Muscle of leg (tissue), 11 donors: ENCODE results near the gene KRT20. TPM values are rescaled to one million over a fixed set of nuclear protein-coding genes. Genes with fewer than 3 reads are reported as not detected.
A peak's percentile ranks its signal among the peaks of the same experiment; 100 is the strongest.

Source experiments
- DNase-seq: peaks from one replicate; pipeline ENCODE4 v3.0.0; 2013
- H3K27ac ChIP-seq: one replicate; pipeline ENCODE4 v1.5.1; 2013; ENCODE audit warnings: mild to moderate bottlenecking, low read length, control low read depth
- H3K27me3 ChIP-seq: one replicate; pipeline ENCODE4 v1.6.1; 2013; ENCODE audit warnings: low read length; ENCODE audit not compliant: control insufficient read depth, insufficient read depth
- H3K36me3 ChIP-seq: one replicate; pipeline ENCODE4 v1.6.1; 2013; ENCODE audit warnings: low read length; ENCODE audit not compliant: control insufficient read depth, insufficient read depth
- H3K4me1 ChIP-seq: one replicate; pipeline ENCODE4 v1.6.1; 2013; ENCODE audit warnings: low read length; ENCODE audit not compliant: control insufficient read depth, insufficient read depth
- H3K4me3 ChIP-seq: one replicate; pipeline ENCODE4 v1.5.1; 2013; ENCODE audit warnings: low read length, control low read depth
- H3K9me3 ChIP-seq: replicated peaks from 2 replicates; pipeline ENCODE4 v1.6.1; 2013; ENCODE audit warnings: low read depth, low read length; ENCODE audit not compliant: control insufficient read depth
- WGBS: methylation state at CpG from one replicate; pipeline ENCODE4 v1.1.5; 2013; ENCODE audit warnings: missing lambda C conversion rate; ENCODE audit not compliant: insufficient coverage; 5-methylcytosine and 5-hydroxymethylcytosine counted together
- polyA plus RNA-seq, 8 donors: library from polyadenylated mRNA; unstranded; fragments of 120-200 nt; gene quantifications; one replicate each; pipeline versions ENCODE4 v1.2.1 to v1.2.3, GENCODE V29; 2013; ENCODE audit warnings: inconsistent platforms in 1 of 8, low replicate concordance in 1 of 8; ENCODE audit not compliant: insufficient read length in 8 of 8, insufficient read depth in 1 of 8
- total RNA-seq: library from RNA; stranded (reverse); fragments of 120-200 nt; gene quantifications from one replicate; pipeline ENCODE4 v1.2.4, GENCODE V29; 2013

The KRT20 gene
- total and polyA plus RNA-seq, 9 donors = 0.13 to 0.59 (median 0.35) TPM; not detected in 5

DNA sequence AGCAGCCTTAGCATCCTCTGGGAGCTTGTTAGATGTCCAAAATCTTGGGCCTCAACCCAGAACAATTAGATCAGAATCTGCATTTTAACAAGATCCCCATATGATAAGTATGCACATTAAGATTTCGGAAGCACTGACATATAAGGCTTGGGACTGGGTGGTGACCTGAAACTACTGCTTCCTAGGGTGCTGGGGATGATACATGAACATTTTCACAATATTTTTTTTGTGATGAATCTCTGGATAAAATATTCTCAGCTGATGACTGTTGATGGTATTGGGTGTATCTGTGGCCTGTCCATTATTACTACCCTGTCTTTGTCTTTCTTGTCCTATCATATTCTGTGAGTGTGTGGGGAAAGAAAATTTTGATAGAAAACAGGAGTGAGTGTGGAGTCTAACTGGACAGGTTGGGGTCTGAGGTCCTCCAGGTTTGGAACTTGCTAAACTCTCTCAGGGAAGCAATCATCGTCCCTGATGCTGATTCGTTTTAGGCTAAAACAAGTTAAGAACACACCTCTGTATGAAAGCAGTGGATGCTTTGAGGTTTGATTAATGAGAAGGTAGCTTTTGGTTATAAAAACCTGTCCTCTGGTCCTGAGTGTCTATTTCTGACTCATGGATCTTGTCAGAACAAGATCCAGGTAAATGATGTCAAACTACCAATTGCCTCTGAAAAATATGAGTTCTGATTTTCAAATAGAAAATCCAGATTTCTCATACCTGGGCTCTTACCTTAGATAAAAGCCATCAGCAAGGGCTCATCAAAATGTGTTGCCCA, 29.2 kb upstream of the KRT20 start:
- Histone ChIP-seq H3K27ac (no peak overlapping the region), H3K4me1 (peaks cover 8% of the 10 kb centered on the region), H3K36me3 (no peaks in the 10 kb centered on the region), H3K27me3 (peaks cover 2% of the 10 kb centered on the region), H3K9me3 (no peaks in the 10 kb centered on the region), H3K4me3 (no peak overlapping the region)
- WGBS = 90% methylated on average over 2 of the region's 3 CpGs
- no peak for DNase-seq

GRCh38 chr17:40912486-40913210, 27.6 kb upstream of the KRT20 start:
- H3K4me1 ChIP-seq = peaks cover 8% of the 10 kb centered on the region
- WGBS = 90% methylated on average over 10 of the region's 13 CpGs

GRCh38 chr17:40910441-40910841, 25.4 kb upstream of the KRT20 start:
- DNase-seq = peak; percentile 74
- H3K27ac ChIP-seq = no peak overlapping the region
- WGBS = 71% methylated on average over 1 of the region's 3 CpGs

More at GRCh38 chr17:40912486-40913210, 27.6 kb upstream of the KRT20 start:
- no peak overlapping the region for H3K4me3 ChIP-seq
- no peaks in the 10 kb centered on the region for H3K9me3 ChIP-seq
- no peak for DNase-seq
- peaks cover 2% of the 10 kb centered on the region for H3K27me3 ChIP-seq
- no peaks in the 10 kb centered on the region for H3K36me3 ChIP-seq
- H3K27ac ChIP-seq = no peak overlapping the region

DNA sequence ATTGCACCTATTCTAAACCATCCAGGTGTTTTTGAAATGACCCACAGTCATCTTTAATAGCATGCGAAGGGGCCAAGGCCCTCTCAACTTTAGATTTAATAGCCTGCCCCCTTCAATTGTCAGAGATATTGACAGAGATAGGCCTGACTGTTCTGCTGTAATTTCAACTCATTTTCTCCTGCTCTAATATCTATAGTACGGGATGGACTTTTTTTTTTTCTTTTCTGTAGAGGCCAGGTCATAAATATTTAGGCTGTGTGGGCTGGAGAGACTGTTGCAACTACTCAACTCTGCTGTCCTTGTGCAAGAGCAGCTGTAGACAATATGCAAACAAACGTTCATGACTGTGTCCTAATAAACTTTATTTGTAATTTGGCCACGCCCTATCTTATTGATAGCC, 24.7 kb upstream of the KRT20 start:
- Histone ChIP-seq H3K27ac (no peak overlapping the region), H3K27me3 (no peaks in the 10 kb centered on the region), H3K9me3 (no peaks in the 10 kb centered on the region), H3K4me1 (peaks cover 8% of the 10 kb centered on the region), H3K36me3 (no peaks in the 10 kb centered on the region), H3K4me3 (no peak overlapping the region)
- peak; percentile 11 for DNase-seq
- no CpG with 5 or more reads among the region's 4 CpGs for WGBS

More at GRCh38 chr17:40910441-40910841, 25.4 kb upstream of the KRT20 start:
- no peaks in the 10 kb centered on the region for H3K27me3 ChIP-seq
- no peaks in the 10 kb centered on the region for H3K36me3 ChIP-seq
- H3K4me1 ChIP-seq = peaks cover 8% of the 10 kb centered on the region
- no peak overlapping the region for H3K4me3 ChIP-seq
- H3K9me3 ChIP-seq = no peaks in the 10 kb centered on the region

- Histone ChIP-seq H3K36me3 (no peaks in the 10 kb centered on the region), H3K4me3 (no peak overlapping the region), H3K4me1 (peaks cover 8% of the 10 kb centered on the region), H3K27ac (no peak overlapping the region), H3K27me3 (no peaks in the 10 kb centered on the region), H3K9me3 (no peaks in the 10 kb centered on the region)
- DNase-seq = peak; percentile 91
- WGBS = no CpG with 5 or more reads among the region's 5 CpGs
Observed at GRCh38 chr17:40909351-40909750, 24.3 kb upstream of the KRT20 start.

- no peaks in the 10 kb centered on the region for H3K36me3 ChIP-seq
- H3K27ac ChIP-seq = no peak overlapping the region
- H3K4me3 ChIP-seq = no peak overlapping the region
- DNase-seq = no peak
- WGBS = 96% methylated on average over 3 of the region's 4 CpGs
- H3K27me3 ChIP-seq = peaks cover 3% of the 10 kb centered on the region
- H3K9me3 ChIP-seq = no peaks in the 10 kb centered on the region
- H3K4me1 ChIP-seq = peaks cover 8% of the 10 kb centered on the region
Observed at GRCh38 chr17:40906613-40907012, 21.6 kb upstream of the KRT20 start.

- Histone ChIP-seq H3K27ac (no peak overlapping the region), H3K27me3 (peaks cover 3% of the 10 kb centered on the region), H3K4me3 (no peak overlapping the region), H3K4me1 (peaks cover 2% of the 10 kb centered on the region), H3K36me3 (no peaks in the 10 kb centered on the region), H3K9me3 (no peaks in the 10 kb centered on the region)
- no peak for DNase-seq
- 79% methylated on average over 3 of the region's 5 CpGs for WGBS
Observed at GRCh38 chr17:40905370-40905769, 20.3 kb upstream of the KRT20 start.

GRCh38 chr17:40903129-40903847, 18.2 kb upstream of the KRT20 start:
- WGBS = 62% methylated on average over 10 of the region's 12 CpGs
- no peak for DNase-seq
- Histone ChIP-seq H3K36me3 (no peaks in the 10 kb centered on the region), H3K9me3 (no peaks in the 10 kb centered on the region), H3K4me3 (no peak overlapping the region), H3K27me3 (peaks cover 3% of the 10 kb centered on the region), H3K4me1 (no peaks in the 10 kb centered on the region), H3K27ac (no peak overlapping the region)

- no peak for DNase-seq
- no peaks in the 10 kb centered on the region for H3K4me1 ChIP-seq
- H3K4me3 ChIP-seq = no peak overlapping the region
- WGBS = 83% methylated on average over 1 of the region's 4 CpGs
- H3K27me3 ChIP-seq = peaks cover 3% of the 10 kb centered on the region
- no peaks in the 10 kb centered on the region for H3K9me3 ChIP-seq
- no peak overlapping the region for H3K27ac ChIP-seq
- H3K36me3 ChIP-seq = no peaks in the 10 kb centered on the region
Observed at GRCh38 chr17:40902498-40902897, 17.5 kb upstream of the KRT20 start.

DNA sequence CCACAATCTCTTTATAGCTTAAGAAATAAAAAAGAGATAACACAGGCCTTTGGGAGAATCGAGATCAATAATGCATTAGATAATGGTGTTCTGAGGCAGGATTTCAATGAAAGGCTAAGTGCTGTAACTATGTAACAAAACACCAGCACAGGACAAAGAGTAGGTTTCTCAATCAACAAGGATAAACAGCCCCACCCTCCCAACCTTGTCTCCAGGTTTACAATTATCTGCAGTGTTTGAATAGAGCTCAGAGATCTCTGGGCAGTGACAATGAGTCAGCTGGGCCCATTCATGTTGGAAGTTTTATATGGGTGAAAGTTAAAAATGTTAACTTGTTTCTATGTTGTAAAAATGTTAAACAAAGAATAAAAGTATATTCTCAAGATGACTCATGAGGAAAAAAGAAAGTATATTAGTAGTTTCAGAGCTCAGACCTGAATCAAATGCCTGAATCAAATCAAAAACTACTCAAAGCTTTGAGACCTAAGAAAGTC, 17.0 kb upstream of the KRT20 start:
- H3K27ac ChIP-seq = no peak overlapping the region
- no peaks in the 10 kb centered on the region for H3K36me3 ChIP-seq
- no peak overlapping the region for H3K4me3 ChIP-seq
- H3K4me1 ChIP-seq = no peaks in the 10 kb centered on the region
- DNase-seq = no peak
- peaks cover 3% of the 10 kb centered on the region for H3K27me3 ChIP-seq
- no peaks in the 10 kb centered on the region for H3K9me3 ChIP-seq
- whole genome bisulfite sequencing = no CpG with 5 or more reads among the region's 1 CpG
